Uterus (tissue), 2 donors: ENCODE results near the gene TNFRSF1A.

Source experiments
- POLR2A ChIP-seq, 2 donors: fragments of 450-650 bp; IDR thresholded peaks; one replicate each; pipeline ENCODE4 v1.6.1; 2016; ENCODE audit warnings: antibody characterized with exemption in 2 of 2, mild to moderate bottlenecking in 1 of 2, moderate library complexity in 1 of 2
- TF ChIP-seq, protein P1 (sequence below), 4 experiments: fragments of 200-600 bp in 2 of 4; fragments of 450-650 bp in 2 of 4; sonication (generic) in 2 of 4; IDR thresholded peaks; one replicate each; pipeline ENCODE4 v1.5.1; 2016 to 2019; ENCODE audit warnings: antibody characterized with exemption in 4 of 4, mild to moderate bottlenecking in 2 of 4, moderate library complexity in 1 of 4

DNA sequence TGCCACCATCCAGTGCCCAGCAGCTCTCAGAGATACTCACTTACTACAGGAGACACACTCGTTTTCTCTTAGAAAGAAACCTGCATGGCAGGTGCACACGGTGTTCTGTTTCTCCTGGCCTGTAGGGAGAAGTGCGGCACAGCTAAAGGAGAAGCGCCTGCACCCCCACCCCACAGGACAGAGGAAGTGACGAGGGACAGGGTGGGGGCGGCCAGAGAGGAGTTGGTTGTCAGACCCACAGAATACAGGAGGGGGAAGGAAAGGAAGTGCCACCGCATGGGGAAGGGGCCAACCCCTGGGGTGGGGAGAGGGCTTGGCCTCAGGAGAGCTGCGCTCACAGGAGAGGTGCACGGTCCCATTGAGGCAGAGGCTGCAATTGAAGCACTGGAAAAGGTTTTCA, 8.8 kb downstream of the TNFRSF1A start:
- TF ChIP-seq, protein P1, sequence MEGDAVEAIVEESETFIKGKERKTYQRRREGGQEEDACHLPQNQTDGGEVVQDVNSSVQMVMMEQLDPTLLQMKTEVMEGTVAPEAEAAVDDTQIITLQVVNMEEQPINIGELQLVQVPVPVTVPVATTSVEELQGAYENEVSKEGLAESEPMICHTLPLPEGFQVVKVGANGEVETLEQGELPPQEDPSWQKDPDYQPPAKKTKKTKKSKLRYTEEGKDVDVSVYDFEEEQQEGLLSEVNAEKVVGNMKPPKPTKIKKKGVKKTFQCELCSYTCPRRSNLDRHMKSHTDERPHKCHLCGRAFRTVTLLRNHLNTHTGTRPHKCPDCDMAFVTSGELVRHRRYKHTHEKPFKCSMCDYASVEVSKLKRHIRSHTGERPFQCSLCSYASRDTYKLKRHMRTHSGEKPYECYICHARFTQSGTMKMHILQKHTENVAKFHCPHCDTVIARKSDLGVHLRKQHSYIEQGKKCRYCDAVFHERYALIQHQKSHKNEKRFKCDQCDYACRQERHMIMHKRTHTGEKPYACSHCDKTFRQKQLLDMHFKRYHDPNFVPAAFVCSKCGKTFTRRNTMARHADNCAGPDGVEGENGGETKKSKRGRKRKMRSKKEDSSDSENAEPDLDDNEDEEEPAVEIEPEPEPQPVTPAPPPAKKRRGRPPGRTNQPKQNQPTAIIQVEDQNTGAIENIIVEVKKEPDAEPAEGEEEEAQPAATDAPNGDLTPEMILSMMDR (IDR thresholded peaks at IDR 0.05): no peak
- no peak for TF ChIP-seq POLR2A (IDR thresholded peaks at IDR 0.05)
